Esophagus (tissue), 2 donors: ENCODE results near the gene LTF. TPM values are rescaled to one million over a fixed set of nuclear protein-coding genes. Genes with fewer than 3 reads are reported as not detected.
"Not testable (repeated sequence)": the region's sequence is repeated elsewhere in the genome, so short reads cannot be mapped to it uniquely, and the experiment has no call there.

Experiments used
- H3K27ac ChIP-seq, 2 donors: one replicate each; pipeline ENCODE4 v1.5.1; 2013; ENCODE audit warnings: low read depth in 2 of 2, mild to moderate bottlenecking in 2 of 2, inconsistent platforms in 1 of 2, low read length in 1 of 2, moderate library complexity in 1 of 2
- H3K27me3 ChIP-seq, 2 donors: one replicate each; pipeline ENCODE4 v1.6.1; 2013; ENCODE audit warnings: low read length in 2 of 2, control low read depth in 1 of 2, mild to moderate bottlenecking in 1 of 2; ENCODE audit not compliant: insufficient read depth in 2 of 2, control insufficient read depth in 1 of 2
- H3K36me3 ChIP-seq, 2 donors: one replicate each; pipeline ENCODE4 v1.6.1; 2013; ENCODE audit warnings: low read length in 1 of 2; ENCODE audit not compliant: control insufficient read depth in 2 of 2, insufficient read depth in 2 of 2
- H3K4me1 ChIP-seq, 2 donors: one replicate each; pipeline ENCODE4 v1.6.1; 2013; ENCODE audit warnings: low read length in 1 of 2; ENCODE audit not compliant: control insufficient read depth in 2 of 2, insufficient read depth in 2 of 2
- H3K4me3 ChIP-seq, 2 donors: one replicate each; pipeline ENCODE4 v1.5.1; 2013; ENCODE audit warnings: low read length in 2 of 2, mild to moderate bottlenecking in 2 of 2, low read depth in 1 of 2, moderate library complexity in 1 of 2
- H3K9me3 ChIP-seq, 2 donors: one replicate each; pipeline ENCODE4 v1.6.1; 2013; ENCODE audit warnings: mild to moderate bottlenecking in 2 of 2, low read depth in 1 of 2, low read length in 1 of 2, moderate library complexity in 1 of 2; ENCODE audit not compliant: control insufficient read depth in 2 of 2, insufficient read depth in 1 of 2
- WGBS, 2 donors: extraction: QIAGEN DNeasy Blood & Tissue Kit; methylation state at CpG; one replicate each; pipeline ENCODE4 v1.1.7; 2013; 5-methylcytosine and 5-hydroxymethylcytosine counted together
- polyA plus RNA-seq, 2 donors: library from polyadenylated mRNA; stranded (reverse); fragments of 200-250 nt; gene quantifications; one replicate each; pipeline ENCODE4 v1.2.3, GENCODE V29; 2013
- donor health status: healthy with polysubstance abuse.
- donor health status: Bipolar disorder and iron deficiency.

The LTF gene
- polyA plus RNA-seq, 2 donors, result 0.98 to 2.3 TPM

DNA sequence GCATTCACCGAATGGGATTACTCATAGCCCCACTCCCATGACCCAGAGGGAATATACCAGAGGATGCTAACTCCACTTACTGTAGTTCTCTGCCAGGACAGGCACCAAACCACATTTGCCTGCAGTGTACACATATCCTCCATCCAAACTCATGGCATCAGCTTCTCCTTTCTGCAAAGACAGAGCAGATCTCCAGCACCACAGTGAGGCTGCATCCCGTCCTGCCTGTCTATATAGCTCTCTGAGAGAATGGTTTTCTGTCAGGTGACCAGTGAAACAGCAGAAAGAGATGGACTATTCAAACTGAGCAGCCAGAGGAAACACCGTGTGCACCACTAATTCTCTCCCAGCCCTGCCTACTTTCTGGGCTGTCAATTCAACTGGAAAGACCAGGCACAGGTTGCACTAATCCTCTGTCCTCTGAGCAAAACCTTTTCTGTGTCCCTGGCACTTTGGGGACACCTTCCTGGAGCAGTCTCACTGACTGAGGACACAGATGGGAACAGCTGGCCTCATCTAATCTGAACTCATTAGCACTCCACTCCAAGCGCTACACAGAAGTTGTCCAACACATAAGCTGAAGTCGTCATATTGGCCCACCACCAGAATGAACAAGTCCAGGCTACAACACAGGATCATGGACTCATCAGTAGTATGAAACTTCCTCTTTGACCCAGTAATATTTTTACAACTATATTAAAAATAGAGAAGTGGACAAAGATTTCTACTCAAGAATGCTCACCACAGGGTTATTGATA lies 17.3 kb downstream of the LTF start:
- WGBS, 2 donors, result 51 to 60% methylated on average over 5 of the region's 5 CpGs
- Histone ChIP-seq H3K36me3 (no peaks in the 10 kb centered on the region), H3K27me3 (no peaks in the 10 kb centered on the region), H3K9me3 (no peaks in the 10 kb centered on the region), H3K4me3 (no peak overlapping the region), H3K4me1 (no peaks in the 10 kb centered on the region), H3K27ac (no peak overlapping the region)

DNA sequence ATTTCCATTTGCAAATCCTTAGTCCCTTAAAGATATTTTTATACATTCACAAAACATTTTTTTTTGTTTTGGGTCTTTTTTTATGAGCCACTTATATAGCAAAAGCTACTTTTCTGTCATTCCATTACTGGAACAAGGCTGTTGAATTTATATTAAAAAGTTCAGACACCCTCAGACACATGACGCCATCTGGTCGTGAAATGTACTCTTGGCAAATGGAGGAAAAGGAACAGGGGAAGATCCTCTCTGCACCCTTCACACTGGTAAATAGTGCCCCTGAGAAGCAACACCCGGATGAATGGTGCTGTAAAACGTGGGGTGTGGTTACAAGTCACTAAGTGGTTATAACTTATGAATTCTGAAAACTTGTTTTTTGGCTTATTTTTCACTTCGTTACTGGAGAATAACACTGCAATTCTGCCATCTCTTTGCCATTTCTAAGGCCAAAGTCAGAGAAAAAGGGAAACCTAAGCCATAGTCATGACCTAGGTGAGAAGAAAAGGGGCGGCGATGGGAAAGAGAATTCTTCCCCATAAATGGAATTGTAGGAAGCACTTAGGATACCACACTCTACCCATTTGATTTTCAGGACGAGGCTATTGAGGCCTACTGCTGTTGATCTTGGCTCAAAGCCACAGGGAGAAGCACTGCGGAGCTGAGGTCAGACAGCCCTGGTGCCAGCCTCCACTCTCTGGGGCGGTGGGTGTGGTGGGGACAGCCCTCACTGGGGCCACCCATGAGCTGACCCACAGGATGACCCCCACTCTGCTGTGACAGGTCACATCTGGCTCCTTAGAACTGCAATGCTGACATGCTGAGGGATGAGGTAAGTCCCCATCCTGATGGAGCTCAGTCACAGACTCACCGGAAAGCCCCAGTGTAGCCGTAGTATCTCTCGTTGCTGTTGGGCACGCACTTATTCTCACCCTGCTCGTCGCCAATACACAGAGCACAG lies 21.9 kb downstream of the LTF start:
- Histone ChIP-seq H3K9me3 (no peaks in the 10 kb centered on the region), H3K4me1 (no peaks in the 10 kb centered on the region), H3K4me3 (no peak overlapping the region), H3K27me3 (no peaks in the 10 kb centered on the region), H3K36me3 (no peaks in the 10 kb centered on the region), H3K27ac (no peak overlapping the region)
- WGBS, 2 donors, result 68 to 74% methylated on average over 16 of the region's 16 CpGs

GRCh38 chr3:46440531-46441294 lies 24.0 kb downstream of the LTF start:
- 77% methylated on average over 4 of the region's 4 CpGs for WGBS, 2 donors
- Histone ChIP-seq H3K36me3 (no peaks in the 10 kb centered on the region), H3K27me3 (no peaks in the 10 kb centered on the region), H3K27ac (no peak overlapping the region), H3K4me3 (no peak overlapping the region), H3K4me1 (no peaks in the 10 kb centered on the region), H3K9me3 (no peaks in the 10 kb centered on the region)

GRCh38 chr3:46438831-46439230 lies 25.9 kb downstream of the LTF start:
- Histone ChIP-seq H3K27me3 (no peaks in the 10 kb centered on the region), H3K27ac (no peak overlapping the region), H3K9me3 (no peaks in the 10 kb centered on the region), H3K4me1 (no peaks in the 10 kb centered on the region), H3K4me3 (no peak overlapping the region), H3K36me3 (no peaks in the 10 kb centered on the region)
- WGBS, 2 donors, result 78 to 87% methylated on average over 3 of the region's 3 CpGs

DNA sequence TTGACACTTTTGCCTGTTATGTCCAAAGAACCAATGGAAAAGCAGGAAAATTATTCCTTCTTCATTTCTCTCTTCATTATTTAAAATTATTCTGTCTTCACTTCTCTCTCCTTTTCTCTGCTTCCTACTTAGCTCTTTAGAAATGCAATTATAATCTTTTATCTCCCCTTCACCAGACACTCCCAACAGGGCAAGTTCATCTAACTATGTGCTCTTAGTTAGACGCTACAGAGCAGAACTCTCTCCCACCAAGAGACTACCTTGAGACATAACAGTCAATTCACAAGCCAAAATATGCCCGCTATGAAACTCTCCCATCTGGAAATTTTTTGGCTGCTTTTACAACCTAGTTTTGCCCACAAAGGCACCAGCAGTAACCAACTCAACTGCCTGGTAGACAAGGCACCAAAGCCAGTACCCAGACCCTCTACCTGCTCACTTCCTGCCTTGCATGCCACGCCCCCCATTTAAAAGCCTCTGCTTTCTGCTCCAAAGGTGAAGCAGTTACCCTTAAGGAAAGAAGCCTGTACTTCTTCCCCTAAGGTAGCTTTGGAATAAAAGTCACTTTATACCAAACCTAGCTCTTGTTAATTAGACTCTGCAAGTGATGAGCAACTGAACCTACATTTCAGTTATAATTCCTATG lies 29.5 kb downstream of the LTF start:
- Histone ChIP-seq H3K27me3 (no peaks in the 10 kb centered on the region), H3K9me3 (no peaks in the 10 kb centered on the region), H3K4me1 (no peaks in the 10 kb centered on the region), H3K36me3 (no peaks in the 10 kb centered on the region), H3K27ac (no peak overlapping the region), H3K4me3 (no peak overlapping the region)
- 89 to 94% methylated on average over 3 of the region's 3 CpGs for WGBS, 2 donors

GRCh38 chr3:46433841-46434240 lies 30.9 kb downstream of the LTF start:
- Histone ChIP-seq H3K4me3 (no peak overlapping the region), H3K4me1 (no peaks in the 10 kb centered on the region), H3K27me3 (no peaks in the 10 kb centered on the region), H3K27ac (no peak overlapping the region), H3K36me3 (no peaks in the 10 kb centered on the region), H3K9me3 (no peaks in the 10 kb centered on the region)
- 95 to 100% methylated on average over 1 of the region's 1 CpG for WGBS, 2 donors

DNA sequence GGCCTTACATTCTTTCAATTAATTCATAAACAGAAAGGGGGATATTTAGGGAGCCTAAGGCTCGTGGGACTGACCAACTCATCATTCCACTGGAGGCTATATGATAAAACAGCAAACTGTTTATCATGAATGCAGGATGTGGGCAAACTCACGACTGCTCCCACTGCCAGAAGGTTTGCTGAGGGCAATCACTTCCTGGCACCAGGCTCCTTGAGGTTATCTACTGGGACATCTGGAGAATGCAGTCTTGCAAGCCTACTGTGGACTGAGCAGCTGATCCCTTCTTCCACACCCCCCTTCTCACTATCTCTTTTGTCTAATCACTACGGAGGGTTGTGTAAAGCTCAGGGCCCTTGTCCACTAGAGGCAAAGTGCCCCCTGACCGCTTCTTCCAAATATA lies 31.6 kb downstream of the LTF start:
- not testable (repeated sequence) for H3K36me3 ChIP-seq, H3K4me1 ChIP-seq, H3K27ac ChIP-seq, H3K27me3 ChIP-seq, H3K4me3 ChIP-seq, H3K9me3 ChIP-seq
- WGBS, 2 donors, result 81 to 83% methylated on average over 4 of the region's 4 CpGs

- H3K9me3 ChIP-seq, H3K36me3 ChIP-seq, H3K4me3 ChIP-seq, H3K27ac ChIP-seq, H3K27me3 ChIP-seq, H3K4me1 ChIP-seq: not testable (repeated sequence)
- WGBS, 2 donors, result 93 to 94% methylated on average over 5 of the region's 5 CpGs
These were observed 32.8 kb downstream of the LTF start for GRCh38 chr3:46431905-46432304.

- not testable (repeated sequence) for H3K4me1 ChIP-seq, H3K27ac ChIP-seq, H3K4me3 ChIP-seq, H3K27me3 ChIP-seq, H3K36me3 ChIP-seq, H3K9me3 ChIP-seq
- 93 to 100% methylated on average over 1 of the region's 1 CpG for WGBS, 2 donors
These were observed 33.8 kb downstream of the LTF start for GRCh38 chr3:46430879-46431278.
